SK-N-SH treated with all-trans-retinoic acid at 6 μM for 48 hours (cell line): ENCODE results near the gene ISX.

Experiments
- ATAC-seq: fragments of 200-7000 bp; cut with Tn5 transposase; 3 replicates; pipeline ENCODE4 v1.9.1; 2020; ENCODE audit warnings: mild to moderate bottlenecking, moderate library complexity
- ARNTL ChIP-seq: fragments of 450-650 bp; formaldehyde crosslinking; IDR thresholded peaks from 2 replicates; pipeline ENCODE4 v1.5.0; 2020; ENCODE audit warnings: low read depth, mild to moderate bottlenecking, moderate library complexity, borderline replicate concordance
- BACH2 ChIP-seq: fragments of 250-450 bp; sonication (Bioruptor Pico); IDR thresholded peaks from 2 replicates; pipeline ENCODE4 v1.9.0; 2021; ENCODE audit warnings: mild to moderate bottlenecking, borderline replicate concordance
- CREB5 ChIP-seq: fragments of 250-450 bp; sonication (Bioruptor Pico); IDR thresholded peaks from 2 replicates; pipeline ENCODE4 v1.5.1; 2020; ENCODE audit warnings: low read depth, mild to moderate bottlenecking, moderate library complexity
- CSDC2 ChIP-seq: fragments of 250-450 bp; sonication (Bioruptor Pico); IDR thresholded peaks from 2 replicates; pipeline ENCODE4 v1.5.0; 2020; ENCODE audit warnings: mild to moderate bottlenecking, moderate library complexity
- ESRRG ChIP-seq: fragments of 250-450 bp; sonication (Bioruptor Pico); IDR thresholded peaks from 2 replicates; pipeline ENCODE4 v1.6.1; 2021; ENCODE audit warnings: mild to moderate bottlenecking
- GLIS3 ChIP-seq: fragments of 250-450 bp; sonication (Bioruptor Pico); IDR thresholded peaks from 2 replicates; pipeline ENCODE4 v1.5.0; 2020; ENCODE audit warnings: mild to moderate bottlenecking, moderate library complexity
- ISL1 ChIP-seq: fragments of 250-450 bp; sonication (Bioruptor Pico); IDR thresholded peaks from 2 replicates; pipeline ENCODE4 v2.1.2; 2022; ENCODE audit warnings: mild to moderate bottlenecking, moderate library complexity
- OSR1 ChIP-seq: fragments of 250-450 bp; sonication (Bioruptor Pico); IDR thresholded peaks from 2 replicates; pipeline ENCODE4 v1.8.0; 2022; ENCODE audit warnings: moderate library complexity, mild to moderate bottlenecking, inconsistent platforms
- PPARA ChIP-seq: fragments of 250-450 bp; sonication (Bioruptor Pico); IDR thresholded peaks from 2 replicates; pipeline ENCODE4 v1.5.0; 2020; ENCODE audit warnings: mild to moderate bottlenecking, borderline replicate concordance
- RARB ChIP-seq: fragments of 250-450 bp; sonication (Bioruptor Pico); IDR thresholded peaks from 2 replicates; pipeline ENCODE4 v1.8.0; 2021; ENCODE audit warnings: mild to moderate bottlenecking, moderate library complexity
- SNAI2 ChIP-seq: fragments of 250-450 bp; sonication (Bioruptor Pico); IDR thresholded peaks from 2 replicates; pipeline ENCODE4 v1.5.0; 2020; ENCODE audit warnings: mild to moderate bottlenecking, moderate library complexity
- TCF4 ChIP-seq: fragments of 250-450 bp; sonication (Bioruptor Pico); IDR thresholded peaks from 2 replicates; pipeline ENCODE4 v1.8.0; 2021; ENCODE audit warnings: mild to moderate bottlenecking, moderate library complexity, borderline replicate concordance
- TOX ChIP-seq: fragments of 250-450 bp; sonication (Bioruptor Pico); IDR thresholded peaks from 2 replicates; pipeline ENCODE4 v1.8.0; 2021; ENCODE audit warnings: mild to moderate bottlenecking, moderate library complexity, borderline replicate concordance
- ZC3H10 ChIP-seq: fragments of 250-450 bp; sonication (Bioruptor Pico); IDR thresholded peaks from 2 replicates; pipeline ENCODE4 v1.5.1; 2021; ENCODE audit warnings: mild to moderate bottlenecking, moderate library complexity
- ZFP3 ChIP-seq: fragments of 250-450 bp; sonication (Bioruptor Pico); IDR thresholded peaks from 2 replicates; pipeline ENCODE4 v1.5.0; 2020; ENCODE audit warnings: mild to moderate bottlenecking, moderate library complexity
- ZFP30 ChIP-seq: fragments of 450-650 bp; formaldehyde crosslinking; IDR thresholded peaks from 2 replicates; pipeline ENCODE4 v1.5.0; 2022; ENCODE audit warnings: mild to moderate bottlenecking, moderate library complexity
- ZNF565 ChIP-seq: fragments of 450-650 bp; formaldehyde crosslinking; conservative IDR thresholded peaks from 2 replicates; pipeline ENCODE4 v1.5.0; 2020; ENCODE audit warnings: low read depth, mild to moderate bottlenecking, moderate library complexity
- ZNF70 ChIP-seq: fragments of 450-650 bp; formaldehyde crosslinking; IDR thresholded peaks from 2 replicates; pipeline ENCODE4 v1.5.0; 2020; ENCODE audit warnings: mild to moderate bottlenecking, moderate library complexity
- ZNF8 ChIP-seq: fragments of 450-650 bp; formaldehyde crosslinking; IDR thresholded peaks from 2 replicates; pipeline ENCODE4 v1.5.0; 2020; ENCODE audit warnings: mild to moderate bottlenecking, moderate library complexity
- TF ChIP-seq, protein P1 (sequence below): fragments of 250-450 bp; sonication (Bioruptor Pico); IDR thresholded peaks from 2 replicates; pipeline ENCODE4 v1.5.1; 2021; ENCODE audit warnings: mild to moderate bottlenecking, moderate library complexity
- TF ChIP-seq, protein P2 (sequence below): fragments of 250-450 bp; sonication (Bioruptor Pico); IDR thresholded peaks from 2 replicates; pipeline ENCODE4 v1.8.0; 2020; ENCODE audit warnings: mild to moderate bottlenecking, moderate library complexity, borderline replicate concordance
- TF ChIP-seq, protein P3 (sequence below): fragments of 250-450 bp; sonication (Bioruptor Pico); IDR thresholded peaks from 2 replicates; pipeline ENCODE4 v1.8.0; 2021; ENCODE audit warnings: low read depth, mild to moderate bottlenecking, moderate library complexity, borderline replicate concordance
- TF ChIP-seq, protein P4 (sequence below): fragments of 250-450 bp; sonication (Bioruptor Pico); IDR thresholded peaks from 2 replicates; pipeline ENCODE4 v1.5.0; 2020; ENCODE audit warnings: mild to moderate bottlenecking, moderate library complexity

Gene ISX

DNA sequence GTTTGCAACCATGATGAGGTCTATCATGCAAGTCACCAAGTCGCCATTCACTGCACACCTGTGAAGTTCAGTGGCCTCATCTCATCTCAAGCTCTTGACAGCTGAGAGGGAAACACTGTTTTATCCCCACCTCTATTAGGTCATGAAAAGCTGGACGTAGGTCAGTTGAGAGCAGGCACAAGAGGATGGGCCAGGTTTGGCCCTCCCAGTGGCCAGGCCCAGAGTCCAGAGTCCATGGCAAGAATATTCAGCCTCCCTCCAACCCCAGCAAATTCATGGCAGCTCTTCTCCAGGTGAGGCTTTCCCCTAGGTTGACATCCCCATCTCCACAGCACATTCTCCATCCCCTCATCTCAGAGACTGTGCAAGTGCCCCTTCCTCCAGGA lies 22.0 kb upstream of the ISX start:
- no peak for ATAC-seq
- no peak for TF ChIP-seq CREB5
- no peak for TF ChIP-seq BACH2 (CRISPR knock-in tag)
- no peak for TF ChIP-seq RARB (CRISPR knock-in tag)
- TF ChIP-seq, protein P1, sequence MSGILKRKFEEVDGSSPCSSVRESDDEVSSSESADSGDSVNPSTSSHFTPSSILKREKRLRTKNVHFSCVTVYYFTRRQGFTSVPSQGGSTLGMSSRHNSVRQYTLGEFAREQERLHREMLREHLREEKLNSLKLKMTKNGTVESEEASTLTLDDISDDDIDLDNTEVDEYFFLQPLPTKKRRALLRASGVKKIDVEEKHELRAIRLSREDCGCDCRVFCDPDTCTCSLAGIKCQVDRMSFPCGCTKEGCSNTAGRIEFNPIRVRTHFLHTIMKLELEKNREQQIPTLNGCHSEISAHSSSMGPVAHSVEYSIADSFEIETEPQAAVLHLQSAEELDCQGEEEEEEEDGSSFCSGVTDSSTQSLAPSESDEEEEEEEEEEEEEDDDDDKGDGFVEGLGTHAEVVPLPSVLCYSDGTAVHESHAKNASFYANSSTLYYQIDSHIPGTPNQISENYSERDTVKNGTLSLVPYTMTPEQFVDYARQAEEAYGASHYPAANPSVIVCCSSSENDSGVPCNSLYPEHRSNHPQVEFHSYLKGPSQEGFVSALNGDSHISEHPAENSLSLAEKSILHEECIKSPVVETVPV (CRISPR knock-in tag), result no peak
- no peak for TF ChIP-seq CSDC2 (CRISPR knock-in tag)
- no peak for TF ChIP-seq GLIS3
- TF ChIP-seq, protein P2, sequence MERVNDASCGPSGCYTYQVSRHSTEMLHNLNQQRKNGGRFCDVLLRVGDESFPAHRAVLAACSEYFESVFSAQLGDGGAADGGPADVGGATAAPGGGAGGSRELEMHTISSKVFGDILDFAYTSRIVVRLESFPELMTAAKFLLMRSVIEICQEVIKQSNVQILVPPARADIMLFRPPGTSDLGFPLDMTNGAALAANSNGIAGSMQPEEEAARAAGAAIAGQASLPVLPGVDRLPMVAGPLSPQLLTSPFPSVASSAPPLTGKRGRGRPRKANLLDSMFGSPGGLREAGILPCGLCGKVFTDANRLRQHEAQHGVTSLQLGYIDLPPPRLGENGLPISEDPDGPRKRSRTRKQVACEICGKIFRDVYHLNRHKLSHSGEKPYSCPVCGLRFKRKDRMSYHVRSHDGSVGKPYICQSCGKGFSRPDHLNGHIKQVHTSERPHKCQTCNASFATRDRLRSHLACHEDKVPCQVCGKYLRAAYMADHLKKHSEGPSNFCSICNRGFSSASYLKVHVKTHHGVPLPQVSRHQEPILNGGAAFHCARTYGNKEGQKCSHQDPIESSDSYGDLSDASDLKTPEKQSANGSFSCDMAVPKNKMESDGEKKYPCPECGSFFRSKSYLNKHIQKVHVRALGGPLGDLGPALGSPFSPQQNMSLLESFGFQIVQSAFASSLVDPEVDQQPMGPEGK (CRISPR knock-in tag), result no peak
- TF ChIP-seq ZNF8, result no peak
- no peak for TF ChIP-seq OSR1 (CRISPR knock-in tag)
- TF ChIP-seq ZNF70 (CRISPR knock-in tag), result no peak
- TF ChIP-seq ZC3H10 (CRISPR knock-in tag), result no peak
- no peak for TF ChIP-seq TCF4
- TF ChIP-seq PPARA (CRISPR knock-in tag), result no peak
- no peak for TF ChIP-seq ZFP30 (CRISPR knock-in tag)
- no peak for TF ChIP-seq ISL1 (CRISPR knock-in tag)
- TF ChIP-seq ZNF565 (CRISPR knock-in tag), result no peak
- TF ChIP-seq, protein P3, sequence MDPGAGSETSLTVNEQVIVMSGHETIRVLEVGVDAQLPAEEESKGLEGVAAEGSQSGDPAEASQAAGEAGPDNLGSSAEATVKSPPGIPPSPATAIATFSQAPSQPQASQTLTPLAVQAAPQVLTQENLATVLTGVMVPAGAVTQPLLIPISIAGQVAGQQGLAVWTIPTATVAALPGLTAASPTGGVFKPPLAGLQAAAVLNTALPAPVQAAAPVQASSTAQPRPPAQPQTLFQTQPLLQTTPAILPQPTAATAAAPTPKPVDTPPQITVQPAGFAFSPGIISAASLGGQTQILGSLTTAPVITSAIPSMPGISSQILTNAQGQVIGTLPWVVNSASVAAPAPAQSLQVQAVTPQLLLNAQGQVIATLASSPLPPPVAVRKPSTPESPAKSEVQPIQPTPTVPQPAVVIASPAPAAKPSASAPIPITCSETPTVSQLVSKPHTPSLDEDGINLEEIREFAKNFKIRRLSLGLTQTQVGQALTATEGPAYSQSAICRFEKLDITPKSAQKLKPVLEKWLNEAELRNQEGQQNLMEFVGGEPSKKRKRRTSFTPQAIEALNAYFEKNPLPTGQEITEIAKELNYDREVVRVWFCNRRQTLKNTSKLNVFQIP (CRISPR knock-in tag), result no peak
- TF ChIP-seq SNAI2 (CRISPR knock-in tag), result no peak
- no peak for TF ChIP-seq ESRRG (CRISPR knock-in tag)
- TF ChIP-seq, all 23 proteins: peak for 0

DNA sequence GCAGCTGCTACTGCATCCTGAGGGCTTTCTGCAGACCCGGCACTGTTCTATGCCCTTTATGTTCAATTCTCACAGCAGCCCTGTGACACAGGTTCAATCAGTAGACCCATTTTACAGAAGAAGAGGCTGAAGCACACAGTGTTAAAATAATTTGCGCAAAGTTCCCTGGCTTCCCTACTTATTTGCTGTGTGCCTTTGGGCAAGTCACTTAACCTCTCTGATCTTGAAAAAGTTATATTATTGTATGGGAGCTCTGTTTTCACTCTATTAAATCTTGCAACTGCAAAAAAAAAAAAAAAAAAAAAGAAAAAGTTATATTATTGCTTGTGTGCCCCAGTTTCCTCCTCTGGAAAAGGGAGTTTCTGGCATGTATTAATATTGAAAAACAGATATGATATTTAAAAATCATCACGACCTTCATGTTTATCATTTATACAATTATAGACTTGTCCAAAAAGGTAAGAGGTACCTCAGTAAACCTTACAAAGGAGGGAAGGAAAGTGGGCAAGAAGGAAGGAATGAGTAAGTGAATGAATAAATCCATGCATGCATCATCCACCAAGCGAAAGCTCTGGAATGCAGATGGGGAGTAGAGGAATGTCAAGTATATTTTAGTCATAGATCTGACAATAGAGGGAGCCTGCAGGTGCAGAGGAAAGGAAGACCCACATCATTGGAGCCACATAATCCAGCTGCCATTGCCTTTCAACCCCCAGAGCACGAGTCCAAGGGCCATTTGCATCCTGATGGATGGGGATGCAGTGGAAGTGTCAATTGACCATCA lies 21.2 kb upstream of the ISX start:
- TF ChIP-seq ISL1 (CRISPR knock-in tag) (no peak), ZFP3 (no peak), TOX (no peak), ESRRG (CRISPR knock-in tag) (no peak), ZC3H10 (CRISPR knock-in tag) (no peak), ARNTL (CRISPR knock-in tag) (no peak), ZNF8 (no peak), ZFP30 (CRISPR knock-in tag) (no peak), PPARA (CRISPR knock-in tag) (no peak), ZNF565 (CRISPR knock-in tag) (no peak), TCF4 (no peak), BACH2 (CRISPR knock-in tag) (no peak), CSDC2 (CRISPR knock-in tag) (no peak), SNAI2 (CRISPR knock-in tag) (no peak), OSR1 (CRISPR knock-in tag) (no peak)
- TF ChIP-seq, protein P4, sequence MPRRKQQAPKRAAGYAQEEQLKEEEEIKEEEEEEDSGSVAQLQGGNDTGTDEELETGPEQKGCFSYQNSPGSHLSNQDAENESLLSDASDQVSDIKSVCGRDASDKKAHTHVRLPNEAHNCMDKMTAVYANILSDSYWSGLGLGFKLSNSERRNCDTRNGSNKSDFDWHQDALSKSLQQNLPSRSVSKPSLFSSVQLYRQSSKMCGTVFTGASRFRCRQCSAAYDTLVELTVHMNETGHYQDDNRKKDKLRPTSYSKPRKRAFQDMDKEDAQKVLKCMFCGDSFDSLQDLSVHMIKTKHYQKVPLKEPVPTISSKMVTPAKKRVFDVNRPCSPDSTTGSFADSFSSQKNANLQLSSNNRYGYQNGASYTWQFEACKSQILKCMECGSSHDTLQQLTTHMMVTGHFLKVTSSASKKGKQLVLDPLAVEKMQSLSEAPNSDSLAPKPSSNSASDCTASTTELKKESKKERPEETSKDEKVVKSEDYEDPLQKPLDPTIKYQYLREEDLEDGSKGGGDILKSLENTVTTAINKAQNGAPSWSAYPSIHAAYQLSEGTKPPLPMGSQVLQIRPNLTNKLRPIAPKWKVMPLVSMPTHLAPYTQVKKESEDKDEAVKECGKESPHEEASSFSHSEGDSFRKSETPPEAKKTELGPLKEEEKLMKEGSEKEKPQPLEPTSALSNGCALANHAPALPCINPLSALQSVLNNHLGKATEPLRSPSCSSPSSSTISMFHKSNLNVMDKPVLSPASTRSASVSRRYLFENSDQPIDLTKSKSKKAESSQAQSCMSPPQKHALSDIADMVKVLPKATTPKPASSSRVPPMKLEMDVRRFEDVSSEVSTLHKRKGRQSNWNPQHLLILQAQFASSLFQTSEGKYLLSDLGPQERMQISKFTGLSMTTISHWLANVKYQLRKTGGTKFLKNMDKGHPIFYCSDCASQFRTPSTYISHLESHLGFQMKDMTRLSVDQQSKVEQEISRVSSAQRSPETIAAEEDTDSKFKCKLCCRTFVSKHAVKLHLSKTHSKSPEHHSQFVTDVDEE (CRISPR knock-in tag), result no peak
- TF ChIP-seq, protein P2 (CRISPR knock-in tag), result no peak
- TF ChIP-seq, protein P3 (CRISPR knock-in tag), result no peak
- TF ChIP-seq, protein P1 (CRISPR knock-in tag), result no peak
- no peak for ATAC-seq
